HG03045 (cell line): ENCODE measurements around the gene DNAJC15.
A peak's percentile ranks its signal among the peaks of the same experiment; 100 is the strongest.

Source experiments
- ATAC-seq: cut with Tn5 transposase; IDR thresholded peaks from one replicate; pipeline ENCODE4 v1.9.1; 2021; ENCODE audit warnings: mild to moderate bottlenecking, moderate library complexity; ENCODE audit not compliant: unreplicated experiment

DNAJC15 gene

DNA sequence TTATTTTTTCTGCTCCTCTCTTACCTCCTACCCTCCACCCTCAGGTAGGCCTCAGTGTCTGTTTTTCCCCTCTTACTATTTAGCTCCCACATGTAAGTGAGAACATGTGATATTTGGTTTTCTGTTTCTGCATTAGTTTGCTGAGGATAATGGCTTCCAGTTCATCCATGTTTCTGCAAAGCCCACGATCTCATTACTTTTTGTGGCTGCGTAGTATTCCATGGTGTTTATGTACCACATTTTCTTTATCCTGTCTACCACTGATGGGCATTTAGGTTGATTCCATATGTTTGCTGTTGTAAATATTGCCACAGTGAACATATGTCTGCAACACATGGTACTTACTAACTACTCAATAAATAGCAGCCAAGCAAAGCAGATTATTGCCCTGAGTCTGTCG lies 56.8 kb downstream of the DNAJC15 start:
- ATAC-seq = no peak

DNA sequence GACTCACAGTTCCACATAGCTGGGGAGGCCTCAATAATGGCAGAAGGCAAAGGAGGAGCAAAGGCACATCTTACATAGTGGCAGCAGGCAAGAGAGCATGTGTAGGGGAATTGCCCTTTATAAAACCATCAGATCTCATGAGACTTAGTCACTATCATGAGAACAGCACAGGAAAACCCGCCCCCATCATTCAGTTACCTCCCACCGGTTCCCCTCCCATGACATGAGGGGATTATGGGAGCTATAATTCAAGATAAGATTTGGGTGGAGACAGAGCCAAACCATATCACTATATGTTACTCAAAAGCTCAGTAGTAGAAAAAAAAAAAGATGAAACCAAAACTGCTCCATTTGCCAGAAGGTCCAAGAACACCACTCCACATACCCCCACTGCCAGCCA lies 58.5 kb downstream of the DNAJC15 start:
- ATAC-seq = no peak

DNA sequence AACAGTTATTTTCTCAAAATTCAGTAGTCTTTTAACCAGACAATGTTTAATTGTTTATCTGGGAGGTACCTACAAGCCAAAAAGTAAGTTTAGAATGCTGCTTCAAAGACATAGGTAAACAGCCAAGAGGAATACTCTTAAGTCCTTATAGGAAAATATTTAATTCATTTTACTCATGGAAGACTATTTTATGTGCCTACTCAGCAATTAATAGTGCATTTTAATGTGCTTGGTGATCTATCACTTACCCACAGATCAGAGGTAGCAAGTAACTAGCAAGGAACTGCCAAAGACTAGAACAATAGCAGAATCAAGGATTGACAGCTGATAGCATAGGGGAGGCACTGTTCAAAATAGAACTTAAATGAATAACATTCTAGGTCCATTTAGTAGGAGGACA lies 60.4 kb downstream of the DNAJC15 start:
- no peak for ATAC-seq

GRCh38 chr13:43085545-43085944 lies 62.2 kb downstream of the DNAJC15 start:
- no peak for ATAC-seq

DNA sequence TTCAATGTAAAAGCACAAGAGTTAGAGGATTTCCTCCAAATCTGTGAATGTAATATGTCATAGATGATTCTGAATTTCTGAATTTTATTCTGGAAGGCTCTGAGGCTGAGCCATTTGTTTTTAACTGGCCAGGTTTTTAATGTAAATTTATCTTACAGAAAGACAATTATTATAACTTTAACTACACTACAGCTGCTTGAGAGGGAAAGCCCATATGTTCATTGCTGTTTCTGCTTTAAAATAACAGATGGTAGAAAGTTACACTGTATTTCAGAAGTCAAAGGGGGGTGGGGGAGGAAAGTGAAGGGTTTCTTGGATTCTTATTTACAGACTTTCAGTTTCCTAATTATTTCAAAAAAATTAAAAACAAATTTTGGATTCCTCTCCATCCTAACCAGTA lies 62.8 kb downstream of the DNAJC15 start:
- ATAC-seq = no peak

GRCh38 chr13:43088093-43088511 lies 64.7 kb downstream of the DNAJC15 start:
- no peak for ATAC-seq

- no peak for ATAC-seq
These were observed 66.6 kb downstream of the DNAJC15 start for GRCh38 chr13:43089912-43090498.

DNA sequence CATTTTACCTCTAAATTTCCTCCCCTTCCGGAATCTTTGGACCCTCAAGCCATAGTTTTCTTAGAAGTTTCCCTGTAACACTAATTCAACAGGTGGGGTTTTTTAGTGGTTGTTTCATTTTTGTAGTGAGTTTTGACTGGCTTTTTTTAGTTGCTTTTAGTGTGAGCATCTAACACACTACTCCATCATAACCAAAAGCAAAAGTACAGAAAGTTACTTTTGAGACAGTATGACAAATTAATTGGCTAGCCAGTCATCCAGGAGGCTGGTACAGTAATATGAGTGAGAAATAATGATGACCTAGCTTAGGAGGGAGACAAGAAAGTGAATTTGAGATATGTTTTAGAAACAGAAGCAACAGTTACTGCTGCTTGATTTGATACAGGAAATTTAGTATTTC lies 71.5 kb downstream of the DNAJC15 start:
- ATAC-seq = peak; percentile 92

DNA sequence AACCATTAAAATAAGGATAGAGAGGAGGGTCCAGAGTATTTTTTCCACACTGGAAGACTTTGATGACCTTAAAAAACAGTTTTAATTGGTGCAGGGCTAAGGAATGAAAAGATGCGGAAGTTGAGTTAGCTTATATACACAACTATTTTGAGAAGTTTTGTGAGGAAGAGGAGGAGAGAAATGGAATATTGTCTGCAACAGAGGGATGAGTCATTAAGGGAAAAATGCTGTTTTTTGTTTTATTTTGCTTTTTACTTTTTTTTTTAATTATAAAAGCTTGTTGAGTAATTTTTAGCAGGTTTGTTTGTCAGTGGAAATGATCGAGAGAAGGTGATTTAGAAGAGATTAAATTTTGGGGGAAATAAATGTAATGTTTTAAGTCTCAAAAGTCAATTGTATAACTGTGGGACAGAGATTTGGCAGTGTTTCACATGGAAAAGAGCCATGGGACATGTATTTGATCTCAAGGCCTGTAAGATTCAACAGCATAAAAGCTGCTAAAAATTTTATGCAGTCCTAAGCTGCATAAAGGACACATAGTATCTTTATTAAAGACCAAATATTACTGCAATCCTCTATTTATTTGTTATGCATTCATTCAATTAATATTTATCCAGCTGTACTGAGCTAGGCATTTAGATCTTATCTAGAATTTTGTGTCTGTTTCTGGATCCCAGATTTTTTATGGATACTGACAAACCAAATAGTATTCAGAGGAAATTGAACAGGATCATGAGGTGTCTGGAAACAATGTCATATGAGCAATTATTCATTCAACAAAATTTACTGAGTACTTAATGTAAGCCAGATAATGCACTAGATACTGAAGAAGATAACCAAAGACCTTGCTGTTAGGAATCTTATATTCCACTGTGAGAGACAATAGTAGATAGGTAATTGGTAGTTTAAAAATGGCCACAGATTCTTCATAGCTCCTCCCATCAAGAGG lies 72.7 kb downstream of the DNAJC15 start:
- no peak for ATAC-seq

GRCh38 chr13:43100667-43101066 lies 77.3 kb downstream of the DNAJC15 start:
- ATAC-seq = no peak

- ATAC-seq = no peak
These were observed 78.9 kb downstream of the DNAJC15 start for GRCh38 chr13:43102304-43102703.

DNA sequence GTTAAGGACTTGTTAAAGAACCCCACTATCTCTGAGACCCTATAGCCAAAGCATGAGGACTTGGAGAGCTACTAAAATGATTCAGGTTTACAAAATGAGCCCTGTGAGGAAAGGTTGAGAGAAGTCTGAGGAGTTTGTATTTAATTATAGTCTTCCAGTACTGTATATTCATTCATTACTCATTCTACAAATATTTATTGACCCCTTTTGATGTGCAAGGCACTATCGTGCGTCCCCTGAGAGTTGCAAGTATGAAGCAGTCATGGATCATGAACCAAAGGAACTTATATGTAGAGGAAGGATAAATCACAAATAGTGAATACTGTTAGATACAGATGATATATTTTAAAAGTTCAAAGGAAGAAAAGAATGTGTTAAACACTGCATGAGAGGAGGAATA lies 84.4 kb downstream of the DNAJC15 start:
- ATAC-seq = no peak

DNA sequence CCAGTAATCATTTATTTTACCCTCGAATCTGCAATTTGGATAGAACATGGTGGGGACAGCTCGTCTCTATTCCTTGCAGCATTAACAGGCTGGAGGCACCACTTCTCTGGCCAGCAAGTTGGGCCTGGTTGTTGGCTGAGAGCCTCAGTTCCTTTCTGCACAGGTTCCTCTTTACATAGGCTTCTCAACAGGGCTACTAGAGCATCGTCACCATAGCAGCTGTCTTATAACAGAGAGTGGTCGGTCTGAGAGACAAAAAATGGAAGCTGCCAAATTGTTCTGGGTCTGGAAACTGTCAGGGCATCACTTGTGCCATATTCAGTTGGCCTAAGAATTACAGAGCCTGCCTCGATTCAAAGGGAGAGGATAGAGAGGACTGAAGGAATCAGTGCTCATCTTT lies 86.7 kb downstream of the DNAJC15 start:
- no peak for ATAC-seq

DNA sequence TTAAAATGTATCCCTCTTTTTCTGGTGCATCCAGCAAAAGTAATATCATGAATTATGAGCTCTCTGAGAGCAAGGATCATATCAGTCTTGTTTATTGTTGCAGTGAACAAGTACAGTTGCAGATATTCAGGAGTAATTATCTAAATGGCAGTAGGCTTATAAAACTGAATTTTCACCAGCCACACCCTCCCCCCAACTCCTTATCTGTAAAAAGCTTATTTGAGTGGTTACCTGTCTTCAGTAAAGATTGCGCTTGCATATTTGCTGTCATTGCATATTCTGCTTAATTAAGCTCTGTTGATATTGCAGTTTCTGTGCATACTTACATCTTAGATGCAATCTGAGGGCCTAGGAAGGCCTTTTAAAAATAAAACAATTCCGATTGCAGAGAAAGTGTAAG lies 87.3 kb downstream of the DNAJC15 start:
- no peak for ATAC-seq

DNA sequence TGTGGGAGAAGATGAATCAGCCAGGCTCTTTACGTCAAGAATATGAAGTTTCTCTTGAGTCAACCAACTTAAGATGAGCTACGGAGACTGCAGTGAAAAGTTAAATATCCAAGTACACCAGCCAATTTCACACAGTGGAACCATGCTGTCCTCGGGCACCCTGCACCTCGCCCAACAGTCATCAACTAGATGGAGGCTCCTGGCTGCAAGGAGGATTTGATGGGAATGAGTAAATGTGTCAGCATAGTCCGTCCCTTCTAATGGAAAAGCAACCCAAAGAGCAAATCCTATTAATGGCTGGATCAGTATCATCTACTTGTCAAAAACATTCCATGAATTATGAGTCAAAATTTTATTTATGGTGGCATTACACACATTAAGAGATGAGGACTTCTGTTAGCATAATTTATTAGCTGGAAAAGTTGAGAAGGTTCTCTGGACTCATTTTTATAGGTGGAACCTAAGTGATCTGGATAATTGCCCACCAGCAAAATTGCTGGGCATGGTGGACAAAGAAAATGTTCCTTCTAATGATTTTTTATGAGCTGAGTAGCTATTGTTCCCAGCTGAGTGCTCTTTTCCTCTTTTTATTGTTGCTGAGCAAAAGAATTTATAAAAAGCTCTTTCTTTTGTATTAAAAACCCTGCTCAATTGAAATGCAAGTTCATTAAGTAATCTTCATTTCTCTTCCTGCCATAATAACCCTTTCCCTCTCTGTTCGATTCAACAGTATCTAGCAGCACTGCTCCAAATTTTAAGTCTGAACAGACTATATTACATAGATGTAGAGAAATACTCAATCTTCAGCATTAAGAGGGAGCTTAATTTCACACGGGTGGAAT lies 88.4 kb downstream of the DNAJC15 start:
- ATAC-seq = no peak

DNA sequence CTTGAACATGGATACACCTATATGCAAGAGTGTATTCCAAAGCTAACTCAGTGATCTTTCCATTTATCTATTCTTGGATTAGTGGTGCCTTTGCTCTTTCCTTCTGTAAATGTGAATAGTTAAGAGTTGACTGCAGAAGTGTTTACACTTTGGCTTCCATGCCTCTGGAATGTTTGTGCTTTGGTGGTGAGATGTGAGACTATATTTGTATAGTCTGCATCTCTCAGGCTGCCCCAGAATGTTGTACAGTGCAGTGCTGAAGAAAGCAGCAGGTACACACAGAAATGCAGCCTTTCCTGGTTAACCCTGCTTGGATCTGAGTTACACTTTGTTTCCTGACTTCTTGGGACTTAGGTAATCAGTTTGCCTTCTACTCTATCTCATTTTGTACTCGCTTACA lies 90.2 kb downstream of the DNAJC15 start:
- no peak for ATAC-seq

DNA sequence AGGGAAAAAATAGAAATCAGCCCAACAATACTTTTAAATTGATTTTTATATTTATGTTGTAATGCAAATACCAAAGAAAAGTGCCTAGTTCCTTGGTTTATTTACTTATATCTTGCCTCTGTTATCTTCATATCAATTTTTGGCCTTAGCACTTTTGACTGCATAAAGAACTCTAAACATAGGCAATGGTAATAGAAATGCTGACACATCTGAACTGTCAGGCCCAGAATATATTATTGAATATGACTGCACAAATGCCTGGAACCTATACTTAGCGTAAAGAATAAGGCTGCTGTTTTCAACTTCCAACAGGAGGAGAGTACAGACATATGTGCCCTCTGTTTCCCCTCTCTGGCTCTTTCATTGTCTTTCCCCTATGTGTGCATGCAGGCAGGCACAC lies 91.1 kb downstream of the DNAJC15 start:
- no peak for ATAC-seq

DNA sequence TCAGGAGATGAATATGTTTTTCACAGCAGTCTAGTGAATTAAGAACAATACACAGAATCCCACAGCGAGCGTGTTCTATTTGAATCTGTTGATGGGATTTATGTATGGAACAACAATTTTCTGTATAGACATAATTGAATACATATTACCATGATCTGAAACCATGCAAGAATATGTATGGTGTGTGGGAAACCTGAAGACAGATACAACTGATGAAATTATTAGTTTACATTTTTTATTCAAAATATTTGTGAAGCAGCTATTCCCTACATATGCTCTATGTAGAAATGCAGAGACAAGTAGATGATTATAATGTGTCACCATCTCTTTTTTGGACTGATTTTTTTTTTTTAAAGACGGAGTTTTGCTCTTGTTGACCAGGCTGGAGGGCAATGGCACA lies 91.8 kb downstream of the DNAJC15 start:
- no peak for ATAC-seq

DNA sequence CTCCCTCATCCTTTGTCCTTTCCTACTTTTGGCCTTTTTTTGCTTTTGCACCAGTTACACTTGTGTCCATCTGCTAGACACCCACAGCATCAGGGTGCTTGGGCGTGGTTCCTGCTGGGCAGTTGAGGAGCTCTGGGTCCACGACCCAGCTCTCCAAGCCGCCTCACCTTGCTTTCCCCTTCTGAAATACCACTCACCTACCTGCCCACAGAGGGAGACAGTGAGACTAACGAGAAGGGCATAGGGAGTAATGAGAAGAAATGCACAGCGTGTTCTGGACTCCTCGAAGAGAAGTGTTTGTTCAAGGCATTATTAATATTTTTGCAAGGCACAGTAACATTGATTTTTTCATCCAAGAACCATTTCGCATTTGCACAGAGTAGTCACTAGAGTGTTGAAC lies 92.9 kb downstream of the DNAJC15 start:
- ATAC-seq = no peak

GRCh38 chr13:43118521-43118920 lies 95.1 kb downstream of the DNAJC15 start:
- no peak for ATAC-seq

DNA sequence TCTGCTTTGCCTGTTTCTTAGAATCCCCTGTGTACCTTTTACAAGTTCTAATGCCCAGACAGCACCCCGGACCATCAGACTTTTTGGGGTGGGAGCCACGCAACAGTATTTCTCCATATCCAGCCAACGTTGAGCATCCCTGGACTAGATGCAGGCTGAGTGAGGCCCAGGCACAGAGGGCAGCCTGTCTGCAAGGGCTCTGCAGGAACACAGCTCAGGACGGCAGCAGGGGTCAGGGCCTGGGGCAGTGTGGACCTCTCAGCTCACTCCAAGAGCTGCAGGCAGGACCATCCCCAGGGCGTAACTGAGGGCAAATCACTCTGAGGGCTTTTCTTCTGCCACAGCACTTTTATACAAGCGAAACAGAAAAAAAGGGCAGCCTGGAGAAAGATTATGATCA lies 95.8 kb downstream of the DNAJC15 start:
- ATAC-seq = no peak

- no peak for ATAC-seq
These were observed 99.4 kb downstream of the DNAJC15 start for GRCh38 chr13:43122791-43123190.
